ENCODE measurements around the gene SLC25A33.

DNA sequence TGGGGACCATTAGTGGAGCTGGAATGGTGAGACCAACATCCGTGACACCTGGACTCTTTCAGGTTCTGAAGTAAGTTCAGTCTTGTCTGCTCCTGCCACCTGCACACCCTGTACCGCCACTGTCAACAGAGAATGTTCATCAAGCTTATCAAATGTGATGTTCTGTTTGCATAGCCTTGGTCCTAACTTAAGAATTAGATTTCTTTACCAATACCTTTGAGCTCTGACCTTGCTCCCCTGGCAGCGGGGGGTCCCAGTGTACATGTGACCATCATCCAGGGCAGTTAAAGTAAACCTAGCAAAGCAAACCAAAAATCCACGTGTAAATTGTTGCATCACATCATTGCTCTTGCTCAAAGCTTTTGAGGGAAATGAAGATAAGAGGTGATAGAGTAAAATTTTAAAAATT lies 14.5 kb downstream of the SLC25A33 start:
- TF ChIP-seq, protein P1, sequence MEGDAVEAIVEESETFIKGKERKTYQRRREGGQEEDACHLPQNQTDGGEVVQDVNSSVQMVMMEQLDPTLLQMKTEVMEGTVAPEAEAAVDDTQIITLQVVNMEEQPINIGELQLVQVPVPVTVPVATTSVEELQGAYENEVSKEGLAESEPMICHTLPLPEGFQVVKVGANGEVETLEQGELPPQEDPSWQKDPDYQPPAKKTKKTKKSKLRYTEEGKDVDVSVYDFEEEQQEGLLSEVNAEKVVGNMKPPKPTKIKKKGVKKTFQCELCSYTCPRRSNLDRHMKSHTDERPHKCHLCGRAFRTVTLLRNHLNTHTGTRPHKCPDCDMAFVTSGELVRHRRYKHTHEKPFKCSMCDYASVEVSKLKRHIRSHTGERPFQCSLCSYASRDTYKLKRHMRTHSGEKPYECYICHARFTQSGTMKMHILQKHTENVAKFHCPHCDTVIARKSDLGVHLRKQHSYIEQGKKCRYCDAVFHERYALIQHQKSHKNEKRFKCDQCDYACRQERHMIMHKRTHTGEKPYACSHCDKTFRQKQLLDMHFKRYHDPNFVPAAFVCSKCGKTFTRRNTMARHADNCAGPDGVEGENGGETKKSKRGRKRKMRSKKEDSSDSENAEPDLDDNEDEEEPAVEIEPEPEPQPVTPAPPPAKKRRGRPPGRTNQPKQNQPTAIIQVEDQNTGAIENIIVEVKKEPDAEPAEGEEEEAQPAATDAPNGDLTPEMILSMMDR (IDR thresholded peaks at IDR 0.05), result no peak
- TF ChIP-seq POLR2A (IDR thresholded peaks at IDR 0.05), result no peak

Data from adrenal gland (tissue), 5 donors.